GM03348 (cell line): ENCODE results near the gene MAFB.
"Not testable (repeated sequence)": the region's sequence is repeated elsewhere in the genome, so short reads cannot be mapped to it uniquely, and the experiment has no call there.

Source experiments
- DNase-seq: peaks from one replicate; pipeline ENCODE4 v3.0.0; 2012; ENCODE audit warnings: low spot score

MAFB gene

DNA sequence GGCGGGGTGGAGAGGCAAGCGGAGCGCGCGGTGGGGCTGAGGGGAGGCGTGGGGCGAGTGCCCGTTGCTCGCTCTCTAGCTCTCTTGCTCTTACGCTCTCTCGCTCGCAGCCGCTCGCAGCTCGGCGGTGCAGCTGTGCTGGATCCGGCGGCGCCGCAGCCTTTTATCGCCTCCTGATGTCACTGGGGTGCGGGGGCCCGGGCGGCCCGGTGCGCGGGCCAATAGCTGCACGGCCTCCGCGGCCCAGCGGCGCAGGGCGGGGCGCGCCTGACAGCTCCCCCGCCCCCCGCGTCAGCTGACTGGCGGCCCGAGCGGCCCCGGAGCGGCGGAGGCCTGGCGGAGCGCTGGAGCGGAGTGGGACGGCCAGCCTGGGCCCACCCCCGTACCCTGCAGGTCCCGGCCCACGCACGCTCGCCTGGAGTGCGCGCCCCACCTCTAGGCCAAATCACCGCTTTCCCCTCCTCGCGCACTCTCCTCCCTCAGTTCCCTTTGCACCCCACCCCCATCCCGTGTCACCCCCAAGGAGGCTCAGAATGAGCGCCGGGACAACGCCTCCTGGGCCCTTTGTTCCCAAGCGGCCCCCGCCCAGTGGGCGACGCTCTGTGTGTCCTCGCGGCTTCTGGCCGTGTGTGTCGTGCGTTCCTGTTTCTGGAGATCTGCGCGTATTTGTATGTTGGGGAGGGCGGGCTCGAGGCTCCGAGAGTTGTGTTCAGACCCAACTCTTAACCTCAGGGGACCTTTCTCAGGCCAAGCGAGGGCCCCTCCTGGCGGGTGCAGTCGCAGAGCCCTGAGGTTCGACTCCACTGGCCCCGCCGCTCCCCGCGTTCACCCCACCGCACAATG is at the start of gene MAFB:
Gene MAFB (minus strand): TSS at position 137 of the 843 bp plus-strand sequence. CDS start 386 bp downstream, outside the sequence.
- DNase-seq = peak; percentile 98

GRCh38 chr20:40736468-40736867 is 47.4 kb upstream of the MAFB start:
- not testable (repeated sequence) for DNase-seq

DNA sequence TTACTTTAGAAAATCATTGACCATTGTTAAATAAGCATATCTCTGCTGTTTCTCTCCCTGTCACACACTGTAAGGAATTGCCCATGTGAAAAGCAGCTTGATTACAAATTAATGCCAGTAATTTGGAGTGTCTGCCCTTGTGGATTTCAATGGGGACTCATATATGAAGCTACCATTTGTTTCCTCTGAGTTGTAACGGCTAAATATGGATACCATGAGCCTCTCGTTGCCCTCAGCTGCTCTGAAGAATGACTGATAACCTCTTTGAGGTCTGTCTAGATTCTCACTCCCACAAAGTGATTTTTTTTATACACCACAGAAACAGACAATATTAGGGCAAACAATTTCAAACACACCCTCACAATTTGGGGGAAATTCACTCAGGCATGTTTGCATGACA is 40.0 kb upstream of the MAFB start:
- no peak for DNase-seq

DNA sequence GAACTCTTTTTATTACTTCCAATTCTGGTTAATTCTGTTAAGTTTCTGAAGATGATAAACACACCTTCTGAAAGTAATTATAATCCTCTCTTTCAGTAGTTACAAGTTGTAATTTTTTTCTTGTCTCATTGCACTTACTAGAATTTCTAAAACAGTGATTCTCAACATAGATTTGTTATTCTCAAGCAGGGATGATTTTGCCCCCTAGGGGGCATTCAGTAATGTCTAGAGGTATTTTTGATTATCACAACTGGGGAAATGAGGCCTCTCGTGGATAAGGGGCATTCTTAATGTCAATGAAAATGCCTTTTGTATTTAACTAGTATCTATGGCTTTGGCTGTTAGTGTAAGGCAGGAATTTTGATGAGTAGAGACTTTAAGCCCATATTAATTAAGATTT is 39.4 kb upstream of the MAFB start:
- DNase-seq = no peak

DNA sequence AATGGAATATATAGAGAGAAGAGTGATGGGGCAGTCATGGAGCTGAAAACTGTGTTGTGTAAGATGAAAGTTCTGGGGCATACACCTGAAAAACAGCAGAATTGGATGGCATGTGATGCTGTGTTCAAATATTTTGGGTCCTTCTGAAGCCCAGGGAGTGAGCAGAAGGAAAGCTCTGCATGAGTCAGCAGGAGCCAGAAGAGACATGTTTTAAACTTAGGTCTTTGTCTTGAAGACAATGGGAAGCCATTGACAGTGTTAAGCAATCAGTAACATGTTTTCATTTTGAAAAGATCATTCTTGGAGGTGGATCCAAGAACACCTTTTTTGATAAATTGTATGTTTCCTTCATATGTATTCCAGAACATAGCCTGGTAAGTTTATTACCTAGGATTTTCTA is 38.9 kb upstream of the MAFB start:
- no peak for DNase-seq

- no peak for DNase-seq
These were observed 37.7 kb upstream of the MAFB start for GRCh38 chr20:40726776-40727175.

DNA sequence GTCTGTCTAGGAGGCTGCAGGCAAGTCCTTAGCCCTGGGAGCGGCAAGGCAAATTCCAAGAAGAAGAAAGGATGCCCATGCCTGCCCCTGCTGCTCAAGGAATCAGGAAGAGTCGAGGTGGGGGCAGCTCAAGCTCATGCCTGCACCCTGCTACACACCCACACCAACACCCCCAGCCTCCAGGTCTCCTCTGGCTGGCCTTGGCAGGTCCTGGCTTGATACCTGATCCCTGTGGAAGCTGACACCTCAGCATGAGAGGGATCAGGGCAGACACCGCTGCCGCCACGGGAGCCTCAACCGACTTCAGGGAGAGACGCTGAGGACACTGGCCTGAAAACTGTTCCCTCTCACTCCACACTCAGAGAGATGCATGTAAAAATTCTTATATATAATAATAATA is 35.5 kb upstream of the MAFB start:
- no peak for DNase-seq

GRCh38 chr20:40720826-40721225 is 31.8 kb upstream of the MAFB start:
- no peak for DNase-seq

- no peak for DNase-seq
These were observed 31.1 kb upstream of the MAFB start for GRCh38 chr20:40720099-40720498.

DNA sequence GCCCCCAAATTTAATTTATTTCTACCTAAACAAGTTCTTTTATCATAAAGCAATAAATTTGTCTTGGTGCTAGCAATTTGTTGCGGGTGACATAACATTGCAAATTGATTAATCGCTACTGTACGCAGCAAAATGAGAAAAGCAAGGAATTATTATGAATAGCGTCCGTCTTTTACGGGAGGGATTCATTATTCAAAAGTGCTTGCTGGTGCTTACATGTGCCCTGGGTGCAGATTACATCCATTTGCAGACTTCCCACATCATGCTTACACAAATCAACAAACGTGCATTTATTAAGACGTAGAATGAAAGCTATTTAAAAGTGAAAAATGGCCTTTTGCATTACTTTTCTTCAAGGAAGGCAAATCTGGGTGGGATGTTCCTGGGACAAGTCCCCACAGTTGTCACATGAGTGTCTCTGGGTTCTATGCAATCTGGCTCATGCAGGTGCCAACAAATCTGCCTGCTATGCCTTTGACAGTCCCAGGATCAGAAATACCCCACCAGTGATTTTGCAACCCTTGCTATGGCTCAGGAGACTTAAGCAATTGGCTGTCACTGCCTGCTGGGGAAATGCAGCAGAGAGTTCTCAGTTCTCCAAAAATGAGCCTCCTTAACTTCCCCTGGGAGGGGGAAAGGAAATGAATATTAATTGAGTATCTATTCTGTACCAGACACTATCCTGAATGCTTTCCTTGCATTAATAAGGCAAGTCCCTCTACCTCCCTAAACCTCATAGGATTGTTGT is 30.1 kb upstream of the MAFB start:
- DNase-seq = no peak

GRCh38 chr20:40718214-40718977 is 29.4 kb upstream of the MAFB start:
- no peak for DNase-seq

DNA sequence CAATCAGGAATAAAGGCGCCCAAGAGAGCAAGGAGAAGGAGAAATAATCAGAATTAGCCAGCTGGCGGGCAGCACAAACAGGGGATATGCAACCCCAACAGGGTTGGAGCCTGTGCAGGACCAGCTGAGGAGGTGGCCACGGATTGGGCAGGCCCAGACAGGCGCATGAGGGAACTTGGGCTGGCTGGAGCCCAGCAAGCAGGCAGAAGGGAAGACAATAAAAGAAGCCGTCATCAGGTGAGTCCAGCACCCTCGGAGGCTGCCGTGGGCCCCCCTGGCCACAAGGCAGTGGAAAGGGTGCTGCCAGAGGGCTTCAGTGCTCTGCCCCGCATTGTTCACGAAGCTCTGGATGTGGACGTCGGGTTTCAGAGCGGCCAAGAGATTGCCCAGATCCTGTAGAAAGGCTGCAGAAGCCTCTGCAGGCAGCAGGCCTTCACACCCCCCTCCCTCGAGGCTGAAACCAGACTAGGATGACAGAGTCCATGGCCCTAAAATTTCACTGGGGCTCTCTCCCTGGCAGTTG is 28.4 kb upstream of the MAFB start:
- no peak for DNase-seq

GRCh38 chr20:40715491-40715890 is 26.5 kb upstream of the MAFB start:
- DNase-seq = no peak

GRCh38 chr20:40714916-40715315 is 25.9 kb upstream of the MAFB start:
- no peak for DNase-seq

- DNase-seq = no peak
These were observed 25.1 kb upstream of the MAFB start for GRCh38 chr20:40714109-40714508.

DNA sequence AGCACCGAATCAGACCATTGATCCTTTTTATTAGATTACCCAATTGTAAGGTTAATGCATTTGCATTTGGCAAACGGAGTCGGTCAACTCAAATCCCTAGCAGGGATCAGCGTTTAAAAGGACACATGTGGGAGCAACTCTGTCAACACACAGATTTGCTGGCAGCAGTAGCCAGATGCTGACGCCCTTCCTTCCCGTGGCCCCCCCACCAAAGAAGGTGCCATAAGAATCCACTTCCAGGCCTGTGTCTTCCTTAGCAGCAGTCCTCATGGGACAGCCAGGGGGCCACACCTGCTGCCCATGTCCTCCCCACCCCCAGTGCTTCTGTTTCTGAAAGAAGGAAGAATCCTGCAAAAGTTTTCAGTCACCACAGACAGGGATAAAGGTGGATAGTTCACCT is 24.5 kb upstream of the MAFB start:
- DNase-seq = no peak

DNA sequence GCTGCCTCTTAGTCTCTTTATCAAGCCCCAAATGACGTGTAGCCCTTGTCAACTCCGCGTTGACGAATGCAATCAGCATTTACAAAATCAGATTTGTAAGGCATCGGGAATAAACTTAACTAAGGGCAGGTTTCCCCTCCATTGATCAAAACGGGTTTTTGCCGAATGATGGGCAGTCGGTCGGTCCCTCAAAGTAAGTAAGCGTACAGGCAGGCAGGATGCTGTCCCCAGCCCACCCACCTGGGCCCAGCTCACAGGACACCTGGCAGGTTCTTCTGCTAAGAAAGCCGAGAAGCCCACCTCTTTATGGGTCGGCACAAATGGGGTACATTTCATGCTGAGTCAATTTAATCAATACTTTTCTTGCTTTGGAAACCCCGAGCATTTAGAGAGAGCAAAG is 22.0 kb upstream of the MAFB start:
- DNase-seq = no peak

DNA sequence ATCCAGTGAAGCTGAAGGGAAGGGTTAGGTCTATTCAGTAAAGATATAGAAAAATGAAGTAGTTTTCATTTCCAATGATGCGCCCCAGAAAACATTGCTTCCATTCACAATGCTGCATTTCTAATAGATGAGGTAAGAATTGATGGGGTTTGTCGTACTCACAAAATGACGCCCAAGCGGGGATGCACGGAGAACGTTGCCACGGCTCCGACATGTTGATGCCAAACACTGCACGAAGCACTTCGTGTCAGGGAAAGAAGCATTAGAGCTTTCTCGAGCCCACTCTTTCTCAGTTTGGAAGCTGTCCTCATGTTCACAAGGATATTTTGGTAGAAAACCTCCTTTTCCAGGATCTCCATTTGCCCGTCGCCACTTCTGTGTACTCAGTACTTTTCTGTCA is 21.6 kb upstream of the MAFB start:
- DNase-seq = no peak

DNA sequence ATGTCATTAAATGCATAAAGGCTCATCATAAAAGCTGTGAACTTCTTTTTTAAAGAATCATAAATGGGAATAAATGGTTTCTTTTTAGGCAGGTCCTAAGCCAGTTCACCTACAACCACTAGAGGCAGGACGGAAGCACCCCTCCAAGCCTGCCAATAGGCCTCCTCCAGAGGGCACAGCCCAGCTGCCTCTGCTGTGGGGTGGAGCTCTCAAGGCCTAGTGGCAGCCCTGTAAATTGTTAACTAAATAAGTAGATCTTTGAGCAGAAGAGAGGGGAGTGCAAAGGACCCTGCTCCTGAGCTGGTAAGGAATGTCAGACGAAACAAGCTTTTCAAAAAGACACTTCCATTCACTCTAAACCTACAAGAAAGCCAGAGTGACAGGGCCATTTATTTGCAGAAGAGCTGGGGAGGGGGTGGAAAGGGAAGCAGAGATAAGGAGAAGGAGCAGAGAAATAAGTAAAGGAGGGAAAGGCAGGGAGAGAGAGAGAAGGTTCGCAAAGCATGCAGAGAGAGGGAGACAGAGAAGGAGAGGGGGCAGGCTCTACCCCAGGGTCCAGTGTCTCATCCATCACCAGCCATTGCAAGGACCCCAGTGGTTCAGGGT is 18.0 kb upstream of the MAFB start:
- no peak for DNase-seq

DNA sequence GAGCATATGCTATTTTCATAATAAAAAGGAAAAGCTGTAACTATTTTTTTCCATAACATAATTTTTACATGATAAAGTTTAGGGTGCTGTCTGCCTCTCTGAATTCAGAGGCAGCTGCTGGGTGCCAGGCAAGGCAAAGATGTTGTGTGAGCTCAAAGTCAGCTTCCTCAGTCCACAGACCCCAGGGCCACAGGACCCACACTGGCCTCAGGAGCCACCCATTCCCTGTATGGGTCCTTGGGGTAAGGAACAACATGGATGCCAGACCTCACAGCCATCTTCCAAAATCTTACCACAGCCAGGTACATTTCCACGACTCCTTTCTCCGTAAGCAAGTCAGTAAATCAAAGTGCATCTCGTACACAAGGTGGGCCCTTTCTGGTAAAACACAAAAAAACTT is 16.4 kb upstream of the MAFB start:
- no peak for DNase-seq

DNA sequence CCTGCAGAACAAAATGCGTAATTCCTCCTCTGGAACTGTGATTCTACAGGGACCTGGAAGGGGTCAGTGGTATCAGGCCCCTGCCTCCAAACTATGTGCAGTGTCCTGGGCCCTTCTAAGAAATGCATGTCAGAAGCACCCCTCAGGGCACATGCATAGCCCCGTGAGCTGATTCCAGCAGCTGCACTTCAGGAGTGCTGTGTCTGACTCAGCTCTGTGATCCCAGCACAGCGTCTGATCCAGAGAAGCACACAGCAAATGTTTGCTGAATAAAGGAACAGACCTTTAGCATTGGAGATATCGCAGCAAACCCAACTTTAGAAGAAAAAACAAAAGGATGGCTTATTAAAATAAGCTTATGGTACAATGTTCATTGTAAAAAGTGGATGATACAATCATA is 15.8 kb upstream of the MAFB start:
- no peak for DNase-seq

- DNase-seq = no peak
These were observed 15.0 kb upstream of the MAFB start for GRCh38 chr20:40703975-40704530.
